Bronchial smooth muscle cell (primary cell): Measurements from ENCODE around the gene CFLAR. TPM values are rescaled to one million over a fixed set of nuclear protein-coding genes. Genes with fewer than 3 reads are reported as not detected.

Experiments
- total RNA-seq: library from RNA; depleted of rRNA; stranded (reverse); fragments of >200 nt; gene quantifications from 2 replicates; pipeline ENCODE4 v1.2.1, GENCODE V29; 2014

CFLAR gene
- total RNA-seq, result 46.0 and 68.8 TPM in 2 replicates

GRCh38 chr2:201116115-201116958 is at the start of gene CFLAR:
CFLAR (plus strand) TSS chr2:201116164; CDS start chr2:201129866, 13,702 bp downstream.

GRCh38 chr2:201071479-201072200 is 44.3 kb upstream of the CFLAR start, which contains the start of the genes HYCC2 and NDUFB3:
HYCC2 (minus strand) TSS chr2:201071671; CDS start chr2:201024009, 47,662 bp downstream.
NDUFB3 (plus strand) TSS chr2:201072001; CDS start chr2:201078883, 6,882 bp downstream.

GRCh38 chr2:201182650-201183364 is 66.8 kb downstream of the CFLAR start, which contains the start of gene CASP10:
CASP10 (plus strand) TSS chr2:201183141; CDS start chr2:201185778, 2,637 bp downstream.

Other genes starting within 250 kb of the CFLAR start
- 66.5 and 67.0 TPM in 2 replicates for gene PPIL3, start 227.1 kb upstream of the CFLAR start, total RNA-seq
- 21.1 and 21.9 TPM in 2 replicates for gene NIF3L1, start 226.8 kb upstream of the CFLAR start, total RNA-seq
- 9.2 and 11.0 TPM in 2 replicates for gene ORC2, start 152.5 kb upstream of the CFLAR start, total RNA-seq
- 6.8 and 7.4 TPM in 2 replicates for gene HYCC2, start 44.5 kb upstream of the CFLAR start, total RNA-seq
- gene NDUFB3, start 44.2 kb upstream of the CFLAR start, total RNA-seq, result 121 and 146 TPM in 2 replicates
- gene CASP10, start 67.0 kb downstream of the CFLAR start, total RNA-seq, result 4.7 and 4.8 TPM in 2 replicates
- 24.3 and 26.6 TPM in 2 replicates for gene CASP8, start 144.4 kb downstream of the CFLAR start, total RNA-seq
- 0.43 and 1.3 TPM in 2 replicates for gene FLACC1, start 241.2 kb downstream of the CFLAR start, total RNA-seq